GM20431 (cell line): ENCODE data around the gene MANEAL.

Source experiments
- in situ Hi-C: fragments of 300-500 bp; cut with MseI, MboI; formaldehyde crosslinking; loops from one replicate; pipeline ENCODE4 v1.15.0; 2020; ENCODE audit warnings: low sequenced_read_pairs; ENCODE audit not compliant: unreplicated experiment

Gene MANEAL

GRCh38 chr1:37822906-37823815 lies 29.5 kb downstream of the MANEAL start:
- in situ Hi-C loops, result no loop called here

GRCh38 chr1:37824001-37824400 lies 30.4 kb downstream of the MANEAL start:
- in situ Hi-C loops, result no loop called here

GRCh38 chr1:37825506-37825905 lies 31.9 kb downstream of the MANEAL start:
- in situ Hi-C loops, result no loop called here

- in situ Hi-C loops, result no loop called here
These were observed 34.9 kb downstream of the MANEAL start for GRCh38 chr1:37828410-37829074.

GRCh38 chr1:37831109-37831508 lies 37.5 kb downstream of the MANEAL start:
- in situ Hi-C loops, result no loop called here

GRCh38 chr1:37831809-37832208 lies 38.2 kb downstream of the MANEAL start:
- in situ Hi-C loops, result no loop called here

- in situ Hi-C loops, result no loop called here
These were observed 43.1 kb downstream of the MANEAL start for GRCh38 chr1:37836788-37837187.

GRCh38 chr1:37839676-37840075 lies 46.0 kb downstream of the MANEAL start:
- in situ Hi-C loops, result no loop called here

GRCh38 chr1:37840711-37841110 lies 47.1 kb downstream of the MANEAL start:
- in situ Hi-C loops, result no loop called here

GRCh38 chr1:37841652-37842051 lies 48.0 kb downstream of the MANEAL start:
- in situ Hi-C loops, result no loop called here

- in situ Hi-C loops, result no loop called here
These were observed 50.9 kb downstream of the MANEAL start for GRCh38 chr1:37844536-37844935.

GRCh38 chr1:37845049-37845646 lies 51.5 kb downstream of the MANEAL start:
- in situ Hi-C loops, result no loop called here

GRCh38 chr1:37845786-37846185 lies 52.1 kb downstream of the MANEAL start:
- in situ Hi-C loops, result no loop called here

- in situ Hi-C loops, result no loop called here
These were observed 53.1 kb downstream of the MANEAL start for GRCh38 chr1:37846647-37847339.

GRCh38 chr1:37849480-37849879 lies 55.8 kb downstream of the MANEAL start:
- in situ Hi-C loops, result no loop called here

- in situ Hi-C loops, result no loop called here
These were observed 56.8 kb downstream of the MANEAL start for GRCh38 chr1:37850352-37850955.
